Immature natural killer cell (primary cell): ENCODE data around the gene MAP3K12. TPM values are rescaled to one million over a fixed set of nuclear protein-coding genes. Genes with fewer than 3 reads are reported as not detected.

ENCODE experiments used
- DNase-seq, 3 donors: peaks; one replicate each; pipeline ENCODE4 v3.0.0; 2022; ENCODE audit warnings: mixed read lengths in 1 of 3
- H3K27ac Mint-ChIP-seq, 6 donors: one replicate each; pipeline ENCODE4 v1.8.0; 2020; ENCODE audit warnings: mixed read lengths in 6 of 6, mild to moderate bottlenecking in 5 of 6, inconsistent platforms in 4 of 6, moderate library complexity in 3 of 6
- H3K27me3 Mint-ChIP-seq, 3 donors: one replicate each; pipeline ENCODE4 v1.8.0; 2020 to 2021; ENCODE audit warnings: low read depth in 3 of 3, mild to moderate bottlenecking in 3 of 3, mixed read lengths in 3 of 3, moderate library complexity in 3 of 3, inconsistent platforms in 1 of 3
- H3K36me3 Mint-ChIP-seq, 3 donors: one replicate each; pipeline ENCODE4 v1.8.0; 2020; ENCODE audit warnings: mixed read lengths in 3 of 3, inconsistent platforms in 2 of 3, mild to moderate bottlenecking in 2 of 3
- H3K4me1 Mint-ChIP-seq, 2 donors: one replicate each; pipeline ENCODE4 v1.8.0; 2020; ENCODE audit warnings: inconsistent platforms in 2 of 2, mild to moderate bottlenecking in 2 of 2, mixed read lengths in 2 of 2, moderate library complexity in 1 of 2
- H3K4me3 Mint-ChIP-seq, 5 donors: one replicate each; pipeline ENCODE4 v1.8.0; 2020; ENCODE audit warnings: mild to moderate bottlenecking in 5 of 5, mixed read lengths in 5 of 5, inconsistent platforms in 3 of 5, moderate library complexity in 3 of 5
- H3K9me3 Mint-ChIP-seq, 6 donors: one replicate each; pipeline ENCODE4 v1.8.0; 2020; ENCODE audit warnings: mild to moderate bottlenecking in 6 of 6, mixed read lengths in 6 of 6, inconsistent platforms in 4 of 6, moderate library complexity in 3 of 6
- polyA plus RNA-seq, 3 donors: library from polyadenylated mRNA; unstranded; fragments of 300-500 nt; fragmentation: Illumina TruSeq; gene quantifications; one replicate each; pipeline ENCODE4 v1.2.3, GENCODE V29; 2021

Gene MAP3K12
- polyA plus RNA-seq, 3 donors from 2014 or later: 1.2 to 2.7 TPM; not detected in 1

GRCh38 chr12:53465679-53466078 is 33.6 kb downstream of the MAP3K12 start:
- H3K27ac Mint-ChIP-seq: peak overlapping the region in 3 of 6 donors; percentile 9 to 17 (median 13)
- no peaks in the 10 kb centered on the region for H3K9me3 Mint-ChIP-seq
- peaks cover 16 to 26% of the 10 kb centered on the region in 2 donors for H3K4me1 Mint-ChIP-seq
- no peak for DNase-seq
- peaks cover 33 to 66% (median 58%) of the 10 kb centered on the region in 3 donors for H3K36me3 Mint-ChIP-seq
- peaks cover 0 to 6% (median 0%) of the 10 kb centered on the region in 3 donors for H3K27me3 Mint-ChIP-seq
- no peak overlapping the region for H3K4me3 Mint-ChIP-seq

- peak overlapping the region in 2 of 6 donors; percentile 4 to 66 for H3K27ac Mint-ChIP-seq
- peaks cover 39 to 70% (median 64%) of the 10 kb centered on the region in 3 donors for H3K36me3 Mint-ChIP-seq
- H3K4me1 Mint-ChIP-seq: peaks cover 16 to 31% of the 10 kb centered on the region in 2 donors
- H3K27me3 Mint-ChIP-seq: peaks cover 0 to 9% (median 0%) of the 10 kb centered on the region in 3 donors
- no peaks in the 10 kb centered on the region for H3K9me3 Mint-ChIP-seq
- no peak overlapping the region for H3K4me3 Mint-ChIP-seq
- DNase-seq: no peak
Observed at GRCh38 chr12:53464685-53465418, 34.4 kb downstream of the MAP3K12 start.

- H3K4me1 Mint-ChIP-seq: peaks cover 17 to 31% of the 10 kb centered on the region in 2 donors
- peaks cover 39 to 76% (median 69%) of the 10 kb centered on the region in 3 donors for H3K36me3 Mint-ChIP-seq
- no peaks in the 10 kb centered on the region for H3K9me3 Mint-ChIP-seq
- H3K27me3 Mint-ChIP-seq: peaks cover 0 to 12% (median 0%) of the 10 kb centered on the region in 3 donors
- DNase-seq: no peak
- peak overlapping the region in 2 of 6 donors; percentile 4 to 24 for H3K27ac Mint-ChIP-seq
- no peak overlapping the region for H3K4me3 Mint-ChIP-seq
Observed at GRCh38 chr12:53463802-53464560, 35.3 kb downstream of the MAP3K12 start.

- Mint-ChIP-seq H3K4me3 (no peak overlapping the region), H3K27ac (no peak overlapping the region), H3K27me3 (peaks cover 0 to 12% (median 0%) of the 10 kb centered on the region in 3 donors), H3K4me1 (peaks cover 15 to 31% of the 10 kb centered on the region in 2 donors), H3K36me3 (peaks cover 36 to 75% (median 71%) of the 10 kb centered on the region in 3 donors), H3K9me3 (no peaks in the 10 kb centered on the region)
- no peak for DNase-seq
Observed at GRCh38 chr12:53462935-53463334, 36.3 kb downstream of the MAP3K12 start.

GRCh38 chr12:53461591-53461990 is 37.7 kb downstream of the MAP3K12 start:
- peaks cover 10 to 33% of the 10 kb centered on the region in 2 donors for H3K4me1 Mint-ChIP-seq
- H3K27ac Mint-ChIP-seq: no peak overlapping the region
- no peaks in the 10 kb centered on the region for H3K9me3 Mint-ChIP-seq
- DNase-seq: no peak
- H3K4me3 Mint-ChIP-seq: no peak overlapping the region
- peaks cover 22 to 67% (median 60%) of the 10 kb centered on the region in 3 donors for H3K36me3 Mint-ChIP-seq
- peaks cover 0 to 8% (median 0%) of the 10 kb centered on the region in 3 donors for H3K27me3 Mint-ChIP-seq

- peak overlapping the region in 5 of 6 donors; percentile 9 to 69 (median 41) for H3K27ac Mint-ChIP-seq
- peaks cover 10 to 35% of the 10 kb centered on the region in 2 donors for H3K4me1 Mint-ChIP-seq
- peaks cover 0 to 8% (median 0%) of the 10 kb centered on the region in 3 donors for H3K27me3 Mint-ChIP-seq
- peaks cover 19 to 65% (median 58%) of the 10 kb centered on the region in 3 donors for H3K36me3 Mint-ChIP-seq
- no peaks in the 10 kb centered on the region for H3K9me3 Mint-ChIP-seq
- DNase-seq: no peak
- no peak overlapping the region for H3K4me3 Mint-ChIP-seq
Observed at GRCh38 chr12:53461059-53461458, 38.2 kb downstream of the MAP3K12 start.

- peaks cover 13 to 53% of the 10 kb centered on the region in 2 donors for H3K4me1 Mint-ChIP-seq
- no peak overlapping the region for H3K4me3 Mint-ChIP-seq
- H3K27ac Mint-ChIP-seq: no peak overlapping the region
- no peak for DNase-seq
- peaks cover 31 to 69% (median 65%) of the 10 kb centered on the region in 3 donors for H3K36me3 Mint-ChIP-seq
- peaks cover 0 to 8% (median 2%) of the 10 kb centered on the region in 3 donors for H3K27me3 Mint-ChIP-seq
- no peaks in the 10 kb centered on the region for H3K9me3 Mint-ChIP-seq
Observed at GRCh38 chr12:53459097-53459496, 40.2 kb downstream of the MAP3K12 start.

GRCh38 chr12:53456654-53457366 is 42.4 kb downstream of the MAP3K12 start:
- no peak for DNase-seq
- peaks cover 4 to 17% (median 7%) of the 10 kb centered on the region in 3 donors for H3K27me3 Mint-ChIP-seq
- no peaks in the 10 kb centered on the region for H3K9me3 Mint-ChIP-seq
- H3K4me3 Mint-ChIP-seq: no peak overlapping the region
- peaks cover 27 to 51% (median 47%) of the 10 kb centered on the region in 3 donors for H3K36me3 Mint-ChIP-seq
- peaks cover 28 to 53% of the 10 kb centered on the region in 2 donors for H3K4me1 Mint-ChIP-seq
- peak overlapping the region in 1 of 6 donors; percentile 24 for H3K27ac Mint-ChIP-seq

GRCh38 chr12:53454707-53455106 is 44.6 kb downstream of the MAP3K12 start:
- peaks cover 4 to 11% (median 7%) of the 10 kb centered on the region in 3 donors for H3K27me3 Mint-ChIP-seq
- peak overlapping the region in 2 of 6 donors; percentile 46 to 74 for H3K27ac Mint-ChIP-seq
- peaks cover 12 to 34% (median 30%) of the 10 kb centered on the region in 3 donors for H3K36me3 Mint-ChIP-seq
- no peak for DNase-seq
- H3K9me3 Mint-ChIP-seq: no peaks in the 10 kb centered on the region
- peak overlapping the region in 3 of 5 donors; percentile 23 to 47 (median 30) for H3K4me3 Mint-ChIP-seq
- H3K4me1 Mint-ChIP-seq: peaks cover 29 to 46% of the 10 kb centered on the region in 2 donors

GRCh38 chr12:53453953-53454640 is 45.2 kb downstream of the MAP3K12 start:
- peaks cover 29 to 46% of the 10 kb centered on the region in 2 donors for H3K4me1 Mint-ChIP-seq
- no peaks in the 10 kb centered on the region for H3K9me3 Mint-ChIP-seq
- peak overlapping the region in 4 of 6 donors; percentile 64 to 95 (median 86) for H3K27ac Mint-ChIP-seq
- H3K27me3 Mint-ChIP-seq: peaks cover 4 to 10% (median 7%) of the 10 kb centered on the region in 3 donors
- H3K4me3 Mint-ChIP-seq: peak overlapping the region; percentile 23 to 99 (median 99)
- DNase-seq: no peak
- H3K36me3 Mint-ChIP-seq: peaks cover 12 to 32% (median 27%) of the 10 kb centered on the region in 3 donors

- H3K36me3 Mint-ChIP-seq: peaks cover 12 to 26% (median 20%) of the 10 kb centered on the region in 3 donors
Observed at GRCh38 chr12:53452159-53453077, 46.8 kb downstream of the MAP3K12 start.

More at GRCh38 chr12:53452159-53453077, 46.8 kb downstream of the MAP3K12 start:
- H3K27me3 Mint-ChIP-seq: peaks cover 4 to 10% (median 7%) of the 10 kb centered on the region in 3 donors
- peak overlapping the region; percentile 61 to 99 (median 97) for H3K27ac Mint-ChIP-seq
- DNase-seq: peak; percentile 79 to 84 (median 82)
- H3K4me3 Mint-ChIP-seq: peak overlapping the region; percentile 95 to 99 (median 99)
- no peaks in the 10 kb centered on the region for H3K9me3 Mint-ChIP-seq
- H3K4me1 Mint-ChIP-seq: peaks cover 29 to 46% of the 10 kb centered on the region in 2 donors
